ENCODE measurements around the gene S100G.

- no peak for TF ChIP-seq MYC (IDR thresholded peaks at IDR 0.05; ENCODE audit: low read depth, low read length)
- no peak for TF ChIP-seq CTCF (IDR thresholded peaks at IDR 0.05; ENCODE audit: low read depth, low read length)
- TF ChIP-seq POLR2A (IDR thresholded peaks at IDR 0.05; ENCODE audit: extremely low read depth, insufficient read length) = no peak
- TF ChIP-seq MAX (IDR thresholded peaks at IDR 0.05; ENCODE audit: low read depth, low read length) = no peak
Measured at GRCh38 chrX:16664626-16665025, 14.7 kb downstream of the S100G start.
